IMR-90 (cell line): Measurements from ENCODE around the gene MALRD1. TPM values are rescaled to one million over a fixed set of nuclear protein-coding genes. Genes with fewer than 3 reads are reported as not detected.

Experiments used
- ATAC-seq: fragments of 200-7000 bp; cut with Tn5 transposase; 2 replicates; pipeline ENCODE4 v1.9.1; 2020; ENCODE audit warnings: low read depth, mild to moderate bottlenecking, moderate library complexity
- BruUV-seq: library from RNA; stranded (reverse); fragments of 400-500 nt; replicated peaks from 2 replicates; lab custom pipeline; 2021; lab: Mats Ljungman, UMichigan
- CTCF ChIA-PET: fragments of 300-600 bp; formaldehyde crosslinking; extraction: SDS; loops from one replicate; lab custom pipeline; 2021; ENCODE audit warnings: antibody characterized with exemption; lab: Yijun Ruan, JAX
- POLR2A ChIA-PET: fragments of 300-600 bp; sonication (Branson Sonifier 250); formaldehyde crosslinking; loops from one replicate; lab custom pipeline; 2022; ENCODE audit warnings: antibody characterized with exemption; ENCODE audit not compliant: unreplicated experiment; lab: Charles Lee
- DNase-seq: peaks from one replicate; pipeline ENCODE4 v3.0.0; 2013
- H2AFZ ChIP-seq: replicated peaks from 2 replicates; pipeline ENCODE3; 2013; ENCODE audit warnings: low read length, mild to moderate bottlenecking; ENCODE audit not compliant: poor library complexity
- H2AK5ac ChIP-seq: 2 replicates; pipeline ENCODE4 v1.6.1; 2013; ENCODE audit warnings: low read depth, low read length, inconsistent platforms
- H2AK9ac ChIP-seq: replicated peaks from 2 replicates; pipeline ENCODE3; 2013; ENCODE audit warnings: mild to moderate bottlenecking, low read depth, low read length, moderate library complexity; ENCODE audit not compliant: poor library complexity
- H2BK120ac ChIP-seq: 2 replicates; pipeline ENCODE4 v1.6.1; 2013; ENCODE audit warnings: low read depth, low read length, inconsistent platforms
- H2BK15ac ChIP-seq: 3 replicates; pipeline ENCODE4 v1.6.1; 2013; ENCODE audit warnings: low read depth, low read length, inconsistent platforms
- H2BK20ac ChIP-seq: 2 replicates; pipeline ENCODE4 v1.6.1; 2013; ENCODE audit warnings: low read depth, mild to moderate bottlenecking, inconsistent platforms, low read length, moderate library complexity
- H2BK5ac ChIP-seq: 2 replicates; pipeline ENCODE4 v1.6.1; 2013; ENCODE audit warnings: mild to moderate bottlenecking, low read depth, low read length, inconsistent platforms; ENCODE audit not compliant: poor library complexity, severe bottlenecking
- H3K14ac ChIP-seq: replicated peaks from 2 replicates; pipeline ENCODE4 v1.6.1; 2013; ENCODE audit warnings: low read depth, low read length, inconsistent platforms
- H3K18ac ChIP-seq: 2 replicates; pipeline ENCODE4 v1.6.1; 2013; ENCODE audit warnings: low read depth, low read length, control low read depth
- H3K23ac ChIP-seq: 2 replicates; pipeline ENCODE4 v1.6.1; 2013; ENCODE audit warnings: low read depth, low read length, inconsistent platforms
- H3K27ac ChIP-seq: 2 replicates; pipeline ENCODE4 v1.5.1; 2013; ENCODE audit warnings: mild to moderate bottlenecking, control low read depth, low read length; ENCODE audit not compliant: insufficient read depth
- H3K27me3 ChIP-seq: 2 replicates; pipeline ENCODE4 v1.6.1; 2013; ENCODE audit warnings: low read length; ENCODE audit not compliant: control insufficient read depth, insufficient read depth
- H3K36me3 ChIP-seq: 2 replicates; pipeline ENCODE4 v1.6.1; 2013; ENCODE audit warnings: low read length, mixed read lengths; ENCODE audit not compliant: control insufficient read depth, insufficient read depth
- H3K4ac ChIP-seq: 2 replicates; pipeline ENCODE4 v1.6.1; 2013; ENCODE audit warnings: low read depth, low read length, inconsistent platforms
- H3K4me1 ChIP-seq: 2 replicates; pipeline ENCODE4 v1.6.1; 2013; ENCODE audit warnings: low read length, mixed read lengths; ENCODE audit not compliant: control insufficient read depth, insufficient read depth
- H3K4me2 ChIP-seq: 2 replicates; pipeline ENCODE4 v1.6.1; 2013; ENCODE audit warnings: low read depth, mild to moderate bottlenecking, control low read depth, low read length, moderate library complexity
- H3K4me3 ChIP-seq: 2 replicates; pipeline ENCODE4 v1.5.1; 2013; ENCODE audit warnings: low read depth, mild to moderate bottlenecking, control low read depth, low read length, moderate library complexity; ENCODE audit not compliant: insufficient read depth
- H3K56ac ChIP-seq: 2 replicates; pipeline ENCODE4 v1.6.1; 2013; ENCODE audit warnings: low read length, inconsistent platforms; ENCODE audit not compliant: insufficient read depth; ENCODE audit errors: extremely low read depth
- H3K79me1 ChIP-seq, 2 experiments: 2 replicates each; pipeline ENCODE4 v1.6.1; 2013; ENCODE audit warnings: low read length in 2 of 2, inconsistent platforms in 1 of 2, low read depth in 1 of 2
- H3K9ac ChIP-seq: 2 replicates; pipeline ENCODE4 v1.6.1; 2013; ENCODE audit warnings: low read depth, low read length, control low read depth
- H3K9me1 ChIP-seq: 2 replicates; pipeline ENCODE4 v1.6.1; 2013; ENCODE audit warnings: low read length, inconsistent platforms; ENCODE audit not compliant: insufficient read depth
- H3K9me3 ChIP-seq: 2 replicates; pipeline ENCODE4 v1.6.1; 2013; ENCODE audit warnings: low read length; ENCODE audit not compliant: control insufficient read depth, insufficient read depth
- H4K20me1 ChIP-seq: 2 replicates; pipeline ENCODE4 v1.6.1; 2013; ENCODE audit warnings: low read length, inconsistent platforms; ENCODE audit not compliant: insufficient read depth
- H4K5ac ChIP-seq: 2 replicates; pipeline ENCODE4 v1.6.1; 2013; ENCODE audit warnings: mild to moderate bottlenecking, low read depth, low read length, control low read depth
- H4K8ac ChIP-seq, 2 experiments: 2 replicates each; pipeline ENCODE4 v1.6.1; 2013; ENCODE audit warnings: low read depth in 2 of 2, low read length in 2 of 2, control low read depth in 1 of 2, inconsistent platforms in 1 of 2
- H4K91ac ChIP-seq: 2 replicates; pipeline ENCODE4 v1.6.1; 2013; ENCODE audit warnings: low read depth, low read length, inconsistent platforms; ENCODE audit not compliant: insufficient read depth
- BHLHE40 ChIP-seq: fragments of 150-350 bp; IDR thresholded peaks from 2 replicates; pipeline ENCODE4 v1.6.1; 2016; ENCODE audit warnings: mild to moderate bottlenecking, low read depth, low read length
- CEBPB ChIP-seq: IDR thresholded peaks from 2 replicates; pipeline ENCODE4 v1.6.1; 2012; ENCODE audit warnings: low read depth, low read length, improper control_type of control experiment
- CHD1 ChIP-seq: IDR thresholded peaks from 2 replicates; pipeline ENCODE4 v1.6.1; 2012; ENCODE audit warnings: low read depth, low read length, improper control_type of control experiment
- FOS ChIP-seq: fragments of 150-350 bp; IDR thresholded peaks from 2 replicates; pipeline ENCODE4 v1.6.1; 2016; ENCODE audit warnings: low read depth, low read length
- MAFK ChIP-seq: IDR thresholded peaks from 2 replicates; pipeline ENCODE4 v1.6.1; 2012; ENCODE audit warnings: low read depth, low read length, improper control_type of control experiment
- POLR2A ChIP-seq: IDR thresholded peaks from 2 replicates; pipeline ENCODE4 v1.6.1; 2012; ENCODE audit warnings: mild to moderate bottlenecking, low read depth, low read length
- RAD21 ChIP-seq: IDR thresholded peaks from 2 replicates; pipeline ENCODE4 v1.6.1; 2012; ENCODE audit warnings: low read length, improper control_type of control experiment
- RCOR1 ChIP-seq: IDR thresholded peaks from 2 replicates; pipeline ENCODE4 v1.6.1; 2012; ENCODE audit warnings: mild to moderate bottlenecking, low read length, improper control_type of control experiment; ENCODE audit not compliant: insufficient replicate concordance
- RFX5 ChIP-seq: IDR thresholded peaks from 2 replicates; pipeline ENCODE4 v1.8.0; 2012; ENCODE audit warnings: low read depth, mild to moderate bottlenecking, low read length, moderate library complexity
- SMC3 ChIP-seq: fragments of 150-350 bp; IDR thresholded peaks from 2 replicates; pipeline ENCODE4 v1.6.1; 2016; ENCODE audit warnings: low read depth, mild to moderate bottlenecking, antibody characterized with exemption, low read length, moderate library complexity
- WGBS, 2 experiments: methylation state at CpG; one replicate each; pipeline versions ENCODE4 v1.1.5 to v1.1.7; 2013; ENCODE audit warnings: missing lambda C conversion rate in 2 of 2; ENCODE audit not compliant: insufficient read length in 1 of 2; ENCODE audit errors: extremely low coverage in 2 of 2; 5-methylcytosine and 5-hydroxymethylcytosine counted together
- dilution Hi-C: fragments of 300-500 bp; cut with HindIII; formaldehyde crosslinking; loops from one replicate; pipeline ENCODE4 v1.14.3; 2018; ENCODE audit warnings: low sequenced_read_pairs; ENCODE audit not compliant: unreplicated experiment
- in situ Hi-C: fragments of 300-500 bp; cut with MboI; formaldehyde crosslinking; loops from 3 replicates; pipeline ENCODE4 v1.14.3; 2019; ENCODE audit warnings: low sequenced_read_pairs, inconsistent platforms, mixed read lengths
- intact Hi-C: fragments of 100-400 bp; cut with micrococcal nuclease; formaldehyde crosslinking; loops from 2 replicates; pipeline ENCODE4 v1.10.0; 2022
- polyA plus RNA-seq, 3 experiments: library from polyadenylated mRNA; depleted of rRNA; stranded (reverse); fragments of >200 nt; gene quantifications; 2 replicates each; pipeline ENCODE4 v1.2.3, GENCODE V29; 2012; ENCODE audit warnings: low replicate concordance in 1 of 3
- total RNA-seq: library from RNA; depleted of rRNA; stranded (reverse); fragments of >200 nt; gene quantifications from 2 replicates; pipeline ENCODE4 v1.2.3, GENCODE V29; 2012
- TF ChIP-seq, protein P1 (sequence below): fragments of 150-350 bp; IDR thresholded peaks from 2 replicates; pipeline ENCODE4 v1.6.1; 2017; ENCODE audit warnings: mild to moderate bottlenecking, antibody characterized with exemption, low read length, low read depth

Gene MALRD1
- total and polyA plus RNA-seq, 2 of the 4 experiments (the other 2 are of a cell fraction) = 0.34 to 1.1 TPM

DNA sequence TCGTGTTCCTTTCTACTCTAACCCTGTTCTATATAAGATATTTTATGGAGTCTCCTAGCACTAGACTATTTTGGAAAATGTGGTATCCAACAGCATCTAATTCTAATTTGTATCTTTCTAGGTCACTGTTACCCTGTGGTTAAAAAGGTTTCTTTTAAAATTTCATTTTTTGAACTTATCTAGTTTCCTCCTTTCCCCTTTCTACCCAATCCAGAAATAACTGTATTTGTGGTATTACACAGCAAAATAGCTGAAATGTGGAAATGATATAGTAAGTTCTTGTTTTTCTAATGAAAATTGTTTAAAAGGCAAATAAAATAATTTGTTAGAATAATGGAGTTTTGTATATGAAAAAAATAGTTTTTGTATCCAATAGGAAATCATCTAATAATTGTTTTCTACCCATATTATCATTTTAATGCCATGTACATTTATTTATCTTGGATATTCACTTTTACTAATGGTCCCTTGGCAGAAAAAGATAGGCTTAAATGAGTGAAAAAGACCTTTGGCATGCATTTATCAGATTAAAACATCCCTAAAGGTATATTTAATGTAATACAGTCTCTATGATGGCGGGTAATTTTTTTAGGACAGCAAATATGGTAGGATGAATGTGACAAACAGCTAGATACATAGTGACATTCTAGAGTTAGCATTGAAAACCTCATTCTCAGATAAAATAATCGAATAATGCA, 592.1 kb downstream of the MALRD1 start:
- dilution Hi-C loops = no loop called here

More for the DNA sequence above, 592.1 kb downstream of the MALRD1 start:
- H3K9me3 ChIP-seq = no peaks in the 10 kb centered on the region
- ATAC-seq (no peak), DNase-seq (no peak)
- H2BK20ac ChIP-seq = no peak overlapping the region
- H2AFZ ChIP-seq = no peak overlapping the region
- H3K23ac ChIP-seq = no peak overlapping the region
- H4K20me1 ChIP-seq = no peaks in the 10 kb centered on the region
- H3K4me1 ChIP-seq = peaks cover 9% of the 10 kb centered on the region
- H3K27me3 ChIP-seq = no peaks in the 10 kb centered on the region
- H2BK5ac ChIP-seq = no peak overlapping the region
- ChIA-PET POLR2A (no interaction called here), CTCF (no interaction called here)
- H3K4ac ChIP-seq = no peak overlapping the region; the same call in 1 of the 2 replicates
- in situ Hi-C loops = no loop called here
- H2BK15ac ChIP-seq = no peak overlapping the region
- no peak overlapping the region for H2BK120ac ChIP-seq
- no CpG with 5 or more reads among the region's 3 CpGs for WGBS, 2 experiments
- no peak overlapping the region for H3K56ac ChIP-seq
- H3K27ac ChIP-seq = no peak overlapping the region
- H2AK5ac ChIP-seq = no peak overlapping the region
- H3K14ac ChIP-seq = no peak overlapping the region
- no peak overlapping the region for H3K4me2 ChIP-seq
- BruUV-seq = no TSS peak
- H4K91ac ChIP-seq = no peak overlapping the region
- H4K8ac ChIP-seq = no peak overlapping the region
- no peak overlapping the region for H3K4me3 ChIP-seq
- no peak overlapping the region for H2AK9ac ChIP-seq
- TF ChIP-seq, protein P1, sequence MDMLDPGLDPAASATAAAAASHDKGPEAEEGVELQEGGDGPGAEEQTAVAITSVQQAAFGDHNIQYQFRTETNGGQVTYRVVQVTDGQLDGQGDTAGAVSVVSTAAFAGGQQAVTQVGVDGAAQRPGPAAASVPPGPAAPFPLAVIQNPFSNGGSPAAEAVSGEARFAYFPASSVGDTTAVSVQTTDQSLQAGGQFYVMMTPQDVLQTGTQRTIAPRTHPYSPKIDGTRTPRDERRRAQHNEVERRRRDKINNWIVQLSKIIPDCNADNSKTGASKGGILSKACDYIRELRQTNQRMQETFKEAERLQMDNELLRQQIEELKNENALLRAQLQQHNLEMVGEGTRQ = no peak
- TF ChIP-seq RCOR1 = no peak
- TF ChIP-seq RAD21 = no peak
- no peak for TF ChIP-seq RFX5
- no peak for TF ChIP-seq BHLHE40
- TF ChIP-seq CHD1 = no peak
- no peak for TF ChIP-seq FOS
- no peak for TF ChIP-seq CEBPB
- TF ChIP-seq MAFK = no peak
- TF ChIP-seq SMC3 = no peak
- TF ChIP-seq POLR2A = no peak
- H3K9me1 ChIP-seq = peaks cover 4% of the 10 kb centered on the region; the same call in 1 of the 2 replicates
- no peak overlapping the region for H3K9ac ChIP-seq
- H3K79me1 ChIP-seq = no peaks in the 10 kb centered on the region
- no peak overlapping the region for H4K5ac ChIP-seq
- no peaks in the 10 kb centered on the region for H3K36me3 ChIP-seq
- intact Hi-C loops = no loop called here
- no peak overlapping the region for H3K18ac ChIP-seq
